Uterus (tissue), 4 donors: ENCODE results near the gene GLIS1. TPM values are rescaled to one million over a fixed set of nuclear protein-coding genes. Genes with fewer than 3 reads are reported as not detected.

Source experiments
- DNase-seq, 2 donors: peaks; one replicate each; pipeline ENCODE4 v3.0.0-alpha.2; 2019 to 2020
- H3K27ac ChIP-seq, 2 donors: fragments of 200-600 bp; sonication (generic); 1 replicate in 1 of 2; 2 replicates in 1 of 2; pipeline ENCODE4 v1.5.1; 2016 to 2018
- H3K27me3 ChIP-seq, 2 donors: fragments of 200-600 bp; sonication (generic); one replicate each; pipeline ENCODE4 v1.5.1; 2018 to 2019; ENCODE audit warnings: control low read depth in 1 of 2
- H3K36me3 ChIP-seq, 2 donors: fragments of 200-600 bp; sonication (generic); one replicate each; pipeline ENCODE4 v1.5.1; 2019; ENCODE audit warnings: control low read depth in 1 of 2
- H3K4me1 ChIP-seq, 2 donors: fragments of 200-600 bp; sonication (generic); one replicate each; pipeline ENCODE4 v1.5.1; 2018 to 2019; ENCODE audit warnings: control low read depth in 1 of 2
- H3K4me3 ChIP-seq, 2 donors: fragments of 200-600 bp; sonication (generic); 1 replicate in 1 of 2; 2 replicates in 1 of 2; pipeline ENCODE4 v1.5.1; 2018 to 2019; ENCODE audit warnings: mild to moderate bottlenecking in 1 of 2
- H3K9me3 ChIP-seq, 2 donors: fragments of 200-600 bp; sonication (generic); one replicate each; pipeline ENCODE4 v1.5.1; 2019; ENCODE audit warnings: control low read depth in 1 of 2
- POLR2A ChIP-seq, 2 donors: fragments of 450-650 bp; IDR thresholded peaks; one replicate each; pipeline ENCODE4 v1.6.1; 2016; ENCODE audit warnings: antibody characterized with exemption in 2 of 2, mild to moderate bottlenecking in 1 of 2, moderate library complexity in 1 of 2
- intact Hi-C: fragments of 100-400 bp; cut with DNase I; formaldehyde crosslinking; loops from one replicate; pipeline ENCODE4 v1.15.1; 2023; ENCODE audit warnings: low total_unique reads
- total RNA-seq, 4 donors: library from RNA; depleted of rRNA in 3 of 4; stranded (reverse); fragments of >200 nt in 3 of 4; gene quantifications; one replicate each; pipeline versions ENCODE4 v1.1.0 to v1.2.4, GENCODE V29; 2014 to 2023
- TF ChIP-seq, protein P1 (sequence below), 4 experiments: fragments of 200-600 bp in 2 of 4; fragments of 450-650 bp in 2 of 4; sonication (generic) in 2 of 4; IDR thresholded peaks; one replicate each; pipeline ENCODE4 v1.5.1; 2016 to 2019; ENCODE audit warnings: antibody characterized with exemption in 4 of 4, mild to moderate bottlenecking in 2 of 4, moderate library complexity in 1 of 4
- donor health status: DM: yes; HTN: yes; CAD: no.

GLIS1 gene
- total RNA-seq, 4 donors from 2014 or later: 0.21 to 1.0 TPM; not detected in 2

DNA sequence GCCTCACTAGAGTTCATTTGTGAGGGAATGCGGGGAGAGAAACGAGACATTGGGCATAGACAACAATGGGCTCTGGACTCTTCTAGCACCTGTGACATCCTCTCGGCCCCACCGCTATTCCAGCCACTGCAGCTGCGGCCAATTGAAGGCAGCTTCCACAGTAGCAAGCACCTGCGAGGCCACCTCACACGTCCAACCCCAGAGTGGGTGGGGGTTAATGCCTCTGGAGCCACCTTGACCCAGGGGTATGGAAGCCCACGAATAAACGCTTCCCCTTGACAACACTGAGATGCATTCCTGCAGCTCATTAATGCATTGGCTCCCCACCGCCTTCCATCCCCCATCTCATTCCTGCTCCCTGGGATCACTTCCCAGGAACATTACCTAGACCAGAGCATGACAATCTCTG is 104.4 kb downstream of the GLIS1 start:
- TF ChIP-seq, protein P1, sequence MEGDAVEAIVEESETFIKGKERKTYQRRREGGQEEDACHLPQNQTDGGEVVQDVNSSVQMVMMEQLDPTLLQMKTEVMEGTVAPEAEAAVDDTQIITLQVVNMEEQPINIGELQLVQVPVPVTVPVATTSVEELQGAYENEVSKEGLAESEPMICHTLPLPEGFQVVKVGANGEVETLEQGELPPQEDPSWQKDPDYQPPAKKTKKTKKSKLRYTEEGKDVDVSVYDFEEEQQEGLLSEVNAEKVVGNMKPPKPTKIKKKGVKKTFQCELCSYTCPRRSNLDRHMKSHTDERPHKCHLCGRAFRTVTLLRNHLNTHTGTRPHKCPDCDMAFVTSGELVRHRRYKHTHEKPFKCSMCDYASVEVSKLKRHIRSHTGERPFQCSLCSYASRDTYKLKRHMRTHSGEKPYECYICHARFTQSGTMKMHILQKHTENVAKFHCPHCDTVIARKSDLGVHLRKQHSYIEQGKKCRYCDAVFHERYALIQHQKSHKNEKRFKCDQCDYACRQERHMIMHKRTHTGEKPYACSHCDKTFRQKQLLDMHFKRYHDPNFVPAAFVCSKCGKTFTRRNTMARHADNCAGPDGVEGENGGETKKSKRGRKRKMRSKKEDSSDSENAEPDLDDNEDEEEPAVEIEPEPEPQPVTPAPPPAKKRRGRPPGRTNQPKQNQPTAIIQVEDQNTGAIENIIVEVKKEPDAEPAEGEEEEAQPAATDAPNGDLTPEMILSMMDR (IDR thresholded peaks at IDR 0.05): no peak
- no peak for TF ChIP-seq POLR2A (IDR thresholded peaks at IDR 0.05)
- intact Hi-C loops: no loop called here
- no peak for DNase-seq
- Histone ChIP-seq H3K4me3 (no peak overlapping the region), H3K9me3 (no peaks in the 10 kb centered on the region), H3K36me3 (no peaks in the 10 kb centered on the region), H3K27ac (no peak overlapping the region), H3K4me1 (no peaks in the 10 kb centered on the region), H3K27me3 (no peaks in the 10 kb centered on the region)

DNA sequence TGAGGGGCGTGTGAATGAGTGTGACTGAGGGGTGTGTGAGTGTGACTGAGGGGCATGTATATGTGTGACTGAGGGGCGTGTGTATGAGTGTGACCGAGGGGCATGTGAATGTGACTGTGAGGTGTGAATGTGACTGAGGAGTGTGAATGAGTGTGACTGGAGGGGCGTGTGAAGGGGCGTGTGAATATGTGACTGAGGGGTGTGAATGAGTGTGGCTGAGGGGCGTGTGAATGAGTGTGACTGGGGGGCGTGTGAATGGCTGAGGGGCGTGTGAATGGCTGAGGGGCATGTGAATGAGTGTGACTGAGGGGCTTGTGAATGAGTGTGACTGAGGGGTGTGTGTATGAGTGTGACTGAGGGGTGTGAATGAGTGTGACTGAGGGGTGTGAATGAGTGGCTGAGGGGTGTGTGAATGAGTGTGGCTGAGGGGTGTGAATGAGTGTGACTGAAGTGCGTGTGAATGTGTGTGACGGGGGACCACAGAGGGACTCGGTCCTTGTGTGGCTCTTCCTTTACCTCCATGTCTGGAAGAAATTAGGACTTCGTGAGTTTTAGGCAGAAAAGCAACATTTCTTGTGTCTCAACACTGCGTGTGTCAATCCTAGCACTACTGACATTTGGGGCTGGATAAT is 105.8 kb downstream of the GLIS1 start:
- intact Hi-C loops: no loop called here
- no peaks in the 10 kb centered on the region for H3K4me1 ChIP-seq
- TF ChIP-seq, protein P1 (IDR thresholded peaks at IDR 0.05): no peak
- TF ChIP-seq POLR2A (IDR thresholded peaks at IDR 0.05): no peak
- no peaks in the 10 kb centered on the region for H3K27me3 ChIP-seq
- H3K27ac ChIP-seq: no peak overlapping the region
- H3K36me3 ChIP-seq: no peaks in the 10 kb centered on the region
- no peak for DNase-seq
- no peak overlapping the region for H3K4me3 ChIP-seq
- H3K9me3 ChIP-seq: no peaks in the 10 kb centered on the region

GRCh38 chr1:53631622-53632310 is 107.2 kb downstream of the GLIS1 start:
- Histone ChIP-seq H3K9me3 (no peaks in the 10 kb centered on the region), H3K4me1 (no peaks in the 10 kb centered on the region), H3K36me3 (no peaks in the 10 kb centered on the region), H3K27me3 (no peaks in the 10 kb centered on the region), H3K4me3 (no peak overlapping the region), H3K27ac (no peak overlapping the region)
- no peak for TF ChIP-seq POLR2A (IDR thresholded peaks at IDR 0.05)
- TF ChIP-seq, protein P1 (IDR thresholded peaks at IDR 0.05): no peak
- intact Hi-C loops: no loop called here
- DNase-seq: no peak

- no peaks in the 10 kb centered on the region for H3K9me3 ChIP-seq
- TF ChIP-seq POLR2A (IDR thresholded peaks at IDR 0.05): no peak
- TF ChIP-seq, protein P1 (IDR thresholded peaks at IDR 0.05): no peak
- intact Hi-C loops: no loop called here
- no peak for DNase-seq
- no peak overlapping the region for H3K27ac ChIP-seq
- no peaks in the 10 kb centered on the region for H3K27me3 ChIP-seq
- H3K36me3 ChIP-seq: no peaks in the 10 kb centered on the region
- no peaks in the 10 kb centered on the region for H3K4me1 ChIP-seq
- H3K4me3 ChIP-seq: no peak overlapping the region
Measured at GRCh38 chr1:53629101-53629691, 109.8 kb downstream of the GLIS1 start.

DNA sequence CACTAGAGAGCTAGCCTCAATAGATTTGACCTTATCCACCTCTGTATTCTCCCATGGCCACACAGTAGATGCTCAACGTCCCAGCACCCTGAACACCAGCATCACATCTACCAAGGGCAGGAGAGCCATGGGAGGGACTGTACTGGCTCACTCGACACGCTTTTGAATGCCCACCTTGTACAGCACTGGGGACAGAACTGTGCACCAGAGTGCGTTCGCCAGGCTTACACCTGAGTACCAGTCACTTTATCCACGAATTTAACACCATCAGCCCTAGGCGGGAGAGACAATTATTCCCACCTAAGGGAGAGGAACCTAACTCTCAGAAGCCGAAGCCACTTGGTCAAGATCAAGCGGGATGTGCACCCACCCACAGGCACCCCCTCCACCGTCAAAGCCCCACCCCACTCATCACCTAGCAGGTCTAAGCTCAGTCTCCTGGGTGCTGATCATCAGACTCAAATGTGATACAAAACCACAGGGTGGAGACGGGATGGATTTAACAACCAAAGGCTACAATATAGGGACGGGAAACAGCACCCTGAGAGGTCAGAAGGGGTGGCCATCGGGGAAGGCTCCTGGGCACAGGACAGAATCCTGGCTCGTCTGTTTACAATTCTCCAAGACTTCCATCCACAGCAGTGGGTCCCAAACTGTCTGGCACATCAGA is 110.5 kb downstream of the GLIS1 start:
- intact Hi-C loops: no loop called here
- TF ChIP-seq, protein P1 (IDR thresholded peaks at IDR 0.05): no peak
- no peak for TF ChIP-seq POLR2A (IDR thresholded peaks at IDR 0.05)
- no peaks in the 10 kb centered on the region for H3K4me1 ChIP-seq
- DNase-seq: no peak
- H3K4me3 ChIP-seq: no peak overlapping the region
- H3K9me3 ChIP-seq: no peaks in the 10 kb centered on the region
- no peaks in the 10 kb centered on the region for H3K27me3 ChIP-seq
- no peaks in the 10 kb centered on the region for H3K36me3 ChIP-seq
- no peak overlapping the region for H3K27ac ChIP-seq
